ENCODE measurements around the gene SNU13. TPM values are rescaled to one million over a fixed set of nuclear protein-coding genes. Genes with fewer than 3 reads are reported as not detected.

Gene SNU13
- total RNA-seq, 1 experiment from 2014 or later = 203 TPM

DNA sequence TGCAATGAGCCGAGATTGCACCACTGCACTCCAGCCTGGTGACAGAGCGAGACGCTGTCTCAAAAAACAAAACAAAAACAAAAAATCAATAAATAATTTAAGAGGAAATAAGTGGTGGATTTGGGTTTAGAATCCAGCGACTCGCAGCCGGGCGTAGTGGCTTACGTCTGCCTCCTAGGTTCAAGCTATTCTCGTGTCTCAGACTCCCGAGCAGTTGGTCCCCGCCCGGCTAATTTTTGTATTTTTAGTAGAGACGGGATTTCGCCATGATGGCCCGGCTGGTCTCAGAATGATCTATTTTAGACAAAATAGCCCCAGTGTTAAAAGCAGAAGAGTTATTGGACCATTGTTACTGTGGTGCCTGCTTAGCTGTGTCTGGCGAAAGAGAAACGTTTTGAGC lies 29.8 kb downstream of the SNU13 start:
- Mint-ChIP-seq H3K27me3 (ENCODE audit: low read depth) (no peaks in the 10 kb centered on the region), H3K36me3 (ENCODE audit: insufficient read depth in 1 of 3, low read depth in 3 of 3) (peaks cover 49 to 93% (median 88%) of the 10 kb centered on the region in 3 experiments), H3K4me3 (no peak overlapping the region), H3K9me3 (no peaks in the 10 kb centered on the region), H3K4me1 (no peaks in the 10 kb centered on the region), H3K27ac (no peak overlapping the region; a peak in 1 of 7 replicates)
- Histone ChIP-seq H3K56ac (ENCODE audit: insufficient read length, low read depth, low read length) (no peak overlapping the region), H2BK15ac (ENCODE audit: low read depth, low read length) (no peak overlapping the region), H3K27ac (ENCODE audit: insufficient read length, low read depth, low read length) (no peak overlapping the region), H3T11ph (ENCODE audit: low read length) (no peak overlapping the region), H3K27me3 (ENCODE audit: insufficient read depth, low read length) (no peaks in the 10 kb centered on the region), H3K9me3 (ENCODE audit: control insufficient read depth, low read depth, low read length) (no peaks in the 10 kb centered on the region), H3K14ac (ENCODE audit: insufficient read depth, low read length) (no peak overlapping the region), H4K20me1 (ENCODE audit: control insufficient read depth, insufficient read depth, insufficient read length) (peaks cover 3% of the 10 kb centered on the region), H3K23ac (ENCODE audit: insufficient read length, low read depth, low read length) (no peak overlapping the region), H2AK5ac (ENCODE audit: insufficient read length, low read length) (no peak overlapping the region), H2BK5ac (ENCODE audit: insufficient read length, low read length) (no peak overlapping the region), H4K91ac (ENCODE audit: insufficient read length, low read depth, low read length) (no peak overlapping the region), H3K4me1 (ENCODE audit: insufficient read depth, low read length) (no peaks in the 10 kb centered on the region), H3K9ac (ENCODE audit: extremely low read depth, insufficient read length, low read length) (no peak overlapping the region), H3K23me2 (ENCODE audit: insufficient read length, low read depth, low read length, poor library complexity, severe bottlenecking) (no peaks in the 10 kb centered on the region), H3K18ac (ENCODE audit: insufficient read length, low read depth, low read length) (no peak overlapping the region), H4K5ac (ENCODE audit: insufficient read length, low read depth, low read length) (no peak overlapping the region), H2BK120ac (ENCODE audit: low read depth, low read length, poor library complexity, severe bottlenecking) (no peak overlapping the region), H2AFZ (ENCODE audit: low read length) (no peak overlapping the region), H4K8ac (replicated peaks; ENCODE audit: insufficient read length, low read depth, low read length) (no peak overlapping the region), H2BK20ac (ENCODE audit: low read depth, low read length, poor library complexity, severe bottlenecking) (no peak overlapping the region), H3K4ac (ENCODE audit: low read depth, low read length) (no peak overlapping the region), H3K4me2 (ENCODE audit: insufficient read depth, insufficient read length, low read length) (no peak overlapping the region), H3K79me1 (ENCODE audit: insufficient read depth, low read depth, low read length, poor library complexity, severe bottlenecking) (no peaks in the 10 kb centered on the region), H3K79me2 (ENCODE audit: insufficient read depth, low read length) (no peaks in the 10 kb centered on the region), H2BK12ac (ENCODE audit: insufficient read length, low read depth, low read length) (no peak overlapping the region)
- no CpG with 5 or more reads among the region's 17 CpGs for WGBS (ENCODE audit: extremely low coverage, insufficient read length, low lambda C conversion rate)
- DNase-seq = no peak
- TF ChIP-seq, protein P1, sequence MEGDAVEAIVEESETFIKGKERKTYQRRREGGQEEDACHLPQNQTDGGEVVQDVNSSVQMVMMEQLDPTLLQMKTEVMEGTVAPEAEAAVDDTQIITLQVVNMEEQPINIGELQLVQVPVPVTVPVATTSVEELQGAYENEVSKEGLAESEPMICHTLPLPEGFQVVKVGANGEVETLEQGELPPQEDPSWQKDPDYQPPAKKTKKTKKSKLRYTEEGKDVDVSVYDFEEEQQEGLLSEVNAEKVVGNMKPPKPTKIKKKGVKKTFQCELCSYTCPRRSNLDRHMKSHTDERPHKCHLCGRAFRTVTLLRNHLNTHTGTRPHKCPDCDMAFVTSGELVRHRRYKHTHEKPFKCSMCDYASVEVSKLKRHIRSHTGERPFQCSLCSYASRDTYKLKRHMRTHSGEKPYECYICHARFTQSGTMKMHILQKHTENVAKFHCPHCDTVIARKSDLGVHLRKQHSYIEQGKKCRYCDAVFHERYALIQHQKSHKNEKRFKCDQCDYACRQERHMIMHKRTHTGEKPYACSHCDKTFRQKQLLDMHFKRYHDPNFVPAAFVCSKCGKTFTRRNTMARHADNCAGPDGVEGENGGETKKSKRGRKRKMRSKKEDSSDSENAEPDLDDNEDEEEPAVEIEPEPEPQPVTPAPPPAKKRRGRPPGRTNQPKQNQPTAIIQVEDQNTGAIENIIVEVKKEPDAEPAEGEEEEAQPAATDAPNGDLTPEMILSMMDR (conservative IDR thresholded peaks at IDR 0.05) = no peak

Data from H9 (cell line).